ENCODE results near the gene AHCYL2.

GRCh38 chr7:129176916-129177710 lies 47.7 kb upstream of the AHCYL2 start:
- no peak for TF ChIP-seq POLR2AphosphoS5 (IDR thresholded peaks at IDR 0.05; ENCODE audit: low read depth, low read length)
- TF ChIP-seq, protein P1, sequence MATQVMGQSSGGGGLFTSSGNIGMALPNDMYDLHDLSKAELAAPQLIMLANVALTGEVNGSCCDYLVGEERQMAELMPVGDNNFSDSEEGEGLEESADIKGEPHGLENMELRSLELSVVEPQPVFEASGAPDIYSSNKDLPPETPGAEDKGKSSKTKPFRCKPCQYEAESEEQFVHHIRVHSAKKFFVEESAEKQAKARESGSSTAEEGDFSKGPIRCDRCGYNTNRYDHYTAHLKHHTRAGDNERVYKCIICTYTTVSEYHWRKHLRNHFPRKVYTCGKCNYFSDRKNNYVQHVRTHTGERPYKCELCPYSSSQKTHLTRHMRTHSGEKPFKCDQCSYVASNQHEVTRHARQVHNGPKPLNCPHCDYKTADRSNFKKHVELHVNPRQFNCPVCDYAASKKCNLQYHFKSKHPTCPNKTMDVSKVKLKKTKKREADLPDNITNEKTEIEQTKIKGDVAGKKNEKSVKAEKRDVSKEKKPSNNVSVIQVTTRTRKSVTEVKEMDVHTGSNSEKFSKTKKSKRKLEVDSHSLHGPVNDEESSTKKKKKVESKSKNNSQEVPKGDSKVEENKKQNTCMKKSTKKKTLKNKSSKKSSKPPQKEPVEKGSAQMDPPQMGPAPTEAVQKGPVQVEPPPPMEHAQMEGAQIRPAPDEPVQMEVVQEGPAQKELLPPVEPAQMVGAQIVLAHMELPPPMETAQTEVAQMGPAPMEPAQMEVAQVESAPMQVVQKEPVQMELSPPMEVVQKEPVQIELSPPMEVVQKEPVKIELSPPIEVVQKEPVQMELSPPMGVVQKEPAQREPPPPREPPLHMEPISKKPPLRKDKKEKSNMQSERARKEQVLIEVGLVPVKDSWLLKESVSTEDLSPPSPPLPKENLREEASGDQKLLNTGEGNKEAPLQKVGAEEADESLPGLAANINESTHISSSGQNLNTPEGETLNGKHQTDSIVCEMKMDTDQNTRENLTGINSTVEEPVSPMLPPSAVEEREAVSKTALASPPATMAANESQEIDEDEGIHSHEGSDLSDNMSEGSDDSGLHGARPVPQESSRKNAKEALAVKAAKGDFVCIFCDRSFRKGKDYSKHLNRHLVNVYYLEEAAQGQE (IDR thresholded peaks at IDR 0.05; ENCODE audit: insufficient read depth in 1 of 2, low read depth in 2 of 2, low read length in 2 of 2), result no peak
- no peak for TF ChIP-seq FOXP2 (optimal IDR thresholded peaks at IDR 0.05; ENCODE audit: borderline replicate concordance, extremely low read depth, extremely low read length, insufficient read depth)
- TF ChIP-seq TAF1 (IDR thresholded peaks at IDR 0.05; ENCODE audit: borderline replicate concordance, insufficient read depth, low read length), result no peak
- no peak for TF ChIP-seq SIN3A (IDR thresholded peaks at IDR 0.05; ENCODE audit: borderline replicate concordance, insufficient read depth, low read length)

Measured in PFSK-1 (cell line).